Inflammatory macrophage treated with lipopolysaccharide for 4 hours (primary cell): ENCODE results near the gene TSPAN14.

ENCODE experiments used
- DNase-seq: peaks from one replicate; pipeline ENCODE4 v3.0.0-alpha.2; 2020

Gene TSPAN14

DNA sequence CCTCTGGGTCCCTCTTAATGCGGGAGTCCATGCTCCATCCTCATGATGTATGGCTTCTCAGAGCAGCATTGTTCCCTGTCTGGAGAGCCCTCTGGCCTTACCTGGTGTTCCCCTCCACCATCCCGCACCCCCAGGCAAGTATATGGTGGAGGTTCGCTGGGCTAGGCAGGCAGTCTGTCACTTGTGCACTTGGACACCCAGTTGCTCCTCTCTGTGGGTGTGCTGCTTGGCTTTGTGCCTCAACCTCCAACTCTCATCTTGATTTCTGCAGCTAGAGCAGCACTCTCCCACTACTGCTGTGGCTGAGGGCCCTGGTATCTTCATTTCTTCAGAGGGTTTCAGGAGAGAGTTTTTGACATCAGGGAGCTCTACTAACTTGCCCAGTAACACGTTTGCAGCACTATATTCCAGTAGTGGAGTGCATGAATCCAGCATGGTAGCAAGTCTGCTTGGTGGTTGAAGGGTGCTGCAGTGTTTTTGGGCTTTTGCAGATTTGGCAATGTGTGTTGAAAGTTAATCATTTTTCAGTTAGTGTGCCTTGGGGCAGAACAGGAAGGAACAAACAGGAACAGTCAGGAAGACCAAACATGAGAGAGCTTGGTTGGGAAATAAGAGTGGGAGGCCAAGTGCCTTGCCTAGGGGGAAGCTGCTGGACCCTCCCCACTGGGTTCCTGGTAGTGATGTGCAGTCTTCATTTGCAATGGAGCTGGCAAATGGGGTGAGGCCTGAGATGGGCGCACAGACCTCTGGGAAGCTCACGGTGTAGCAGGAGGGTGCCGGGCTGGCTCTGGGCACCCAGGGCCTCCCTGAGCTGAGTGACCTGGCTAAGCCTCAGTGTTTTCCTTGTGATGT is 37.4 kb downstream of the TSPAN14 start:
- DNase-seq: peak; percentile 95

DNA sequence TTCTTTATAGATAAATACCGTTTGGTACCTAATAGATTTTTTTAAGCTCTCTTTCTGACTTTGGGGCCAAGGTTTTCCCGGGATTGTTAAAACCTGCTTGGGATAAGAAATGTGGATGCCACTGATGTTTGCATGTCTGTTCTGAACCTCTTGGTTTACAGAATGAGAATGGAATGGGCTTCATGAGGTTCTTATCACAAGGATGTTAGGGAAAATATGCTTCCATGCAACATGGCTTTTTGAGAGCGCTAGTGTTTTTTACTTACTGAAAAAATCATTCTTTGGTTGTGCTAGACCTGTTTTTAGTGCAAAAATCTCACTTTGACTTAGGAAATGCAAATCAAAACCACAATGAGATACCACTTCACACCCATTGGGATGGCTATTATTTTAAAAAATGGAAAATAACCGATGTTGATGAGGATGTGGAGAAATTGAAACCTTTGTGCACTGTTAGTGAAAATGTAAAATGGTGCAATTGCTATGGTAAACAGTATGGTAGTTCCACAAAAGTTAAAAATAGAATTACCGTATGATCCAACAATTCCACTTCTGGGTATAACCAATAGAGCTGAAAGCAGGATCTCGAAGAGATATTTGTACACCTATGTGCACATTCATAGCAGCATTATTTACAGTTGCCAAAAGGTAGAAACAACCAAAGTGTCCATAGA is 38.9 kb downstream of the TSPAN14 start:
- DNase-seq: peak; percentile 61

GRCh38 chr10:80493522-80494051 is 39.5 kb downstream of the TSPAN14 start:
- peak; percentile 41 for DNase-seq

DNA sequence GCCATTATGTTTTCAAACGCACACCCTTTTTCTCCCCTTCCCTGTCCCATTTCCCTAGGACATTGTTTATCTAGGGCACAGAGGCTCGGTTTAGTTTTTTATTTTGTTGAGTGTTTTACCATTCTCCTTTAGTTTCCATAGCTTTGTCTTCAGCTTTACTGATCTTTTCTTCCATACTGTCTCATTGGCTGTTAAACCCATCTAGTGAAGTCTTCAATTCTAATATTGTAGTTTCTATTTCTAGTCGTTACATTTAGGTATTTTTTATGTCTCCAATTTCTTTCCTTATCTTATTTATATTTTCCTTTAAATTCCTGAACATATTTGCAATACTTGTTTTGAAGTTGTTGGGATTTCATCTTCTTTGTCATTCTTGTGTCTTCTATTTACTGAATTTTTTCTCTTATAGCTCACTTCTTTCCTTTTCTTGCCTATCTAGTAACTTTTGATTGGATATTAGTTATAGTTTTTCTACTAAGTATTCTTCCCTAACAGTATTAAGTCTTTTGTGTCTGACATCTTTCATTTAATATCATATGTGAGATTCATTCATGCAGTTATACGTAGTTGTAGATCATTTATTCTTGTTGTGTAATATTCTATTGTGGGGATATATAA is 42.6 kb downstream of the TSPAN14 start:
- DNase-seq: no peak

DNA sequence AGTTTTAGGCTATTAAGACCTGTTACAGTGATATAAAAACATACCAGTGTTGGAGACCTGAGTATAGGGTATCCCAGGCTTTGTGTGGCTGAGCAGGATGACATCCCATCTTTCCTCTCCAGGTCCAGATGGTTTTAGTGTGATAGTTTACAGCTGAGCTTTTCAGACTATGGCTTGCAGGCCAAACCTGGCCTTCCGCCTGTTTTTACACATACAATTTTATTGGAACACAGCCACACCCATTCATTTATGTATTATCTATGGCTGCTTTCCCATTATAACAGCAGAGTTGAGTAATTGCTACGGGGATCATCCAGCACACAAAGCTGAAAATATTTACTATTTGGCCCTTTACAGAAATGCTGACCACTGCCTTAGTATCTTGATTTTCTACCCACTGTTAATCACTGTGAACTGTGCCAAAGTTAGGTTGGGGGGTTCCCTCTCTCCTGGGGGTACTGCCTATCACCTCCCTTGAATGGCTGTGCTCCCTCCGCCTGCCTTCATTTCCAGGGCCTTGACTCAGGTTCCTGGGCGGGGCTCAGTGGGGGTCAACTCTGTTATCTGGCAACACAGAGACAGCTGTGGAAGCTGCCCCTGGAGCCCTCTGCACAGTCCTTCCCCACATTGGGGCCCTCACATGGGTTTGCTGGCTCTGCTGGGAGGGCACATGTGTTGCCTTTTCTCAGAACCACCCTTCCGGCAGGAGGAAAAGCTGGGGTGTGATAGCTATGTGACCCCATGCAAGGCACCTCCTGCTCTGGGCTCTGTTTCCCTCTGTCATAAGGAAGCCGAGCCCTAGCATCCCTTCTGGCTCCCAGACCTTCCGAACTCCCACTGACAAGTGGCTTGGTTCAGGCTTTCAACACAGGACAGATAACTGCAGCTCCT is 43.3 kb downstream of the TSPAN14 start:
- peak; percentile 18 for DNase-seq

DNA sequence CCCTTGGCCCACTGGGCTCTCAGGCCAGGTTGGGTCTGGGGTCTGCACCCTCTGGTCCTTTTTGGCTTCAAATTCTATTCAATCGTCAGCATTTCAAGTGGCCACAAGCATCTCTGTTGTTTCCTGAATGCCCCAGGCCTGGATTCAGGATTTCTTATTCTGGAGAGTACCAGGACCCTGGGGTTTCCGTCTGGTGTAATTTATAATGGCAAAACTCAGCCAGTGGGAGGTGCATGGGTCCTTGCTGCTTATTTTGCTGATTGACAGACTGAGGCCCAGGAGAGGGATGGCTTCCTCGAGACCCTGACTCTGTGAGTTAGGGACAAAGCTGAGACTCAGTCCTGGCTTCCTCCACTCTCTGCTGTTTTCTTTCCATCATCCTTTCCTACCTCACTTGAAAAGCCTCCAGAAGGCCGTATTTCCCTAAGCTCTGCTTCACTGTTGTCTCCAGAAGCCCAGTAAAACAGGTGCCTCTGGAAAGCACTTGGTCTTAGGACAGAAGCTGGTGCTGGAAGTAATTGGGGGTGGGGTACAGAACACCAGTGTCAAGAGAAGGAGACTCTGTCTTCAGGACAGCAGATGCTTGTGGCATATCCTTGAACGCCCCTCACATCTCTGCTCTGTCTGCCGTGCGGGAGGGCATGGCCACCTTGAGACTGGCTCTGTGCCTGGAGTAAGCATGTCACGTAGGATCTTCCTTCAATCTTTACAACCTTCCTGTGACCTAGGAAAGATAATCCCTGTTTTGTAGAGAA is 44.1 kb downstream of the TSPAN14 start:
- peak; percentile 50 for DNase-seq

GRCh38 chr10:80498833-80499741 is 45.0 kb downstream of the TSPAN14 start:
- peak; percentile 96 for DNase-seq

GRCh38 chr10:80500572-80501380 is 46.7 kb downstream of the TSPAN14 start:
- no peak for DNase-seq

- DNase-seq: no peak
These were observed 47.3 kb downstream of the TSPAN14 start for GRCh38 chr10:80501381-80501912.

DNA sequence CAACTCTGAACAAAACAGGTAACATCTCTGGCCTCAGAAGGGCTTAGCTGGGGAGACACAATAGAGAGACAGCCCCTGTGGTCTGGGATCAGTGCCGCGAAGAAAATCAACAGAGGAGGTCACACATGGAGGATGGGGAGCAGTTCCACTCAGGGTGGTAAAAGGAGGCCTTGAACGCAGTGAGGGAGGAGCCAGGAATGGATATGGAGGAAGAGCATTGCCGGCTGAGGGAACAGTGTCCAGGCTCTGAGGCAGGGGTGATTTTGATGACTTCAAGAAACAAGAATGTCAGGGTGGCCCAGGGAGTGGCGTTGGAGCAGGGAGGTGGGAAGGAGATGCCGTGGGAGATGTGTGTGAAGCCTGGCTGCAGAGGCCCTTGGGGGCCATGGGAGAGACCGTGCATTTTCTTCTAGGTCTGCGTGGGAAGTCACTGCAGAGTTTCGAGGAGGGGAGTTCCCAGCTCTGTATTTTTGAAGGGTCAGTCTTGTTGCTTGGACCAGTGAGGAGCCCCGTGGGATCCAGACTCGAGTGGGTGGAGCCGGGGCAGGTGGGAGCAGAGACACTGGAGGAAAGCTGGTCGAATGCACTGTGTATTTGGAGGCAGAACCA is 47.9 kb downstream of the TSPAN14 start:
- DNase-seq: no peak

DNA sequence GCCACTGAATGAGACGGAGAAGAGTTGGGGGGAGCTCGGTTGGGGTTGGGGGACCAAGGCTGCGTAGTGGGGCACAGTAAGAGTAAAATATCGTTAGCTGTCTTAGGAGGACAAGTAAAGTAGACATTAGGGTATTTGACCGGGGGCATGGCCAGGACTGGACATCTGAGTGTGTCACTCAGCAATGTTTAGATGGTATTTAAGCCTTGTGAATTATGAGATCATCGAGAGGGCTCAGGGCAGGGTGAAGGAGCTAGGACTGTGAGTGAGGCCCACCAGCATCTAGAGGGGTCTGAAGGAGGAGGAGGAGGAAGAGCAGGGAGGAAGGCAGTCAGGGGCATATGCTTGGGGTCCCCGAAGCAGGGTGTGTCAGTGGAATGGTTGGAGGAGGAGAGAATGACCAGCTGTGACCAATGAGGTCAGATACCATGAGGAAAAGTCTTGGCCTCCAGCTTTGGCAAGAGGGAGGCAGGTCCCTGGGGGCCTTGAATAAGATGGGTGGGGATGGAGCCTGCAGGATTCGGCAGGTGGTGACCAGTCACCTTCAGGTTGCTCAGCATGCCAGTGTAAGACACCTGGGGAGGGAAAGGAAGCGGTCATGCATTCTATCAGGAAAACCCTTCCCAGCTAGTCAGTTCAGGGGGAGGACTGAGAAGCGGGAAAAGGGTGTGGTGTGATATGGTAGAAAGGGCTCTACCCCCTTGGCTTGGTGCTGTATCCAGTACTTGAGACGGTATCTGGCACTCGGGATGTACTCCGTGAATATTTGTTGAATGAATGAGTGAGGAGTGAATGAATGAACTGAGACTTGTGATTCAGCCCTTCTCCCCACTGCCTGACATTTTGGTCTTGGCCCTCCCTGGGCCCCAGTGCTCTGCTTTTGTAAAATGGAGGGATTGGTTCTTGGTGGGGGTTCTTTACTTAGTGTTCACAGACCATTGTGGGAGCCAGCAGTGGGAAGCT is 48.8 kb downstream of the TSPAN14 start:
- DNase-seq: no peak

DNA sequence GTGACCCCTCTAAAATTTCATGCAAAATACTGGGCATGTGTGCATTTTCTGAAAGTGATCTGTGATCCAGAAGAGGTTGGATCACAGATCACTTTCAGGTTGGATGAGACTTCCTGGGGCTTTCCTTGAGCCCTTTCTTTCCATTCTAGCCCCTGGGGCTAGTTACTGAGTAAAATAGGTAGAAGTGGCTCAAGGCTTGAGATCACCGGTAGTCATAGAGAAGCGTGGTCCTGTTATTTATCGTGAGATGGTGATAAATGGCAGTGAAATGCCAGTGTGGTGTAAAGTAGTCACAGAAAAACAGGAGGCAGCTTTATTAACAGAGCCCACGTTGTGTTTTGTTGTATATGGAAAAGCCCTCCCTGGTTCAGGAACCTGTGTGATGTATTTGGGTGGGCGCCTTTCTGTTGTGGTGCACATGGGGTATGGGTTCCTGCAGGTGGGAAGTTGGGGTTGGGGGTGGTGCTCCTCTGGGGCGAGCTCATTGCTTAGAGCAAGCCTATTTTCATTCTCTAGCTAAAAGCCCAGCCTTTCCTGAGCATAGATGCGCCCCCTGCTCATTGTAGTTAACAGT is 49.6 kb downstream of the TSPAN14 start:
- DNase-seq: no peak

DNA sequence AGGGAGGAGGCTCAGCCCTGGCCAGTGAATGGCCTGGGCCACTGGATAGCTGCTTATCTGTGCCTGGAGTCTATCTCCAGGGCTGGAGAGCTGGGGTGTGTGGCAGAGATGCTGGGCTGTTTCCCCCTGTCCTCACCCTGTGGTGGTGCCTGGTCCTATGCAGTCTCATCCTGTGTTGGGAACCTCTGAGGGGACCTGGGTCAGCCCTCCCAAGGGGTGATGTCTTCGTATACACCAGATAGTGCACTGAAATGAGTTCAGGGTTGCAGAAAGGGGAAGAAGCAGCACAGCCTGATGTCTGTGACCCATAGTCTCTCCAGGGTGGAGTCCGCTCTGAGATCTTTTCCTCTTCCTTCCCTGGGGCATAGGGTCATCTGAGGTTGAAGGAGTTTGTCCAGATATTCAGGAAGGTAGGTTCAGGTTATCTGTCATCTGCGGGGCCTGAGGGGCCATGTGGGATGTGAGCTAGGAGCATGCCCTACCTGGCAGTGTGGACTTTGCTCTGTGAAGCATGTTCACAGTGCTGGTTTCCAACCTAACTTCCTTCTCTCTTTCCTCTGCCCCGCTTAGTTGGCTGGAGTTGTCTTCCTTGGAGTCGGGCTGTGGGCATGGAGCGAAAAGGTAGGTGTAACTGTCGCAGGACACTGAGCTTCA is 50.2 kb downstream of the TSPAN14 start:
- DNase-seq: peak; percentile 75

DNA sequence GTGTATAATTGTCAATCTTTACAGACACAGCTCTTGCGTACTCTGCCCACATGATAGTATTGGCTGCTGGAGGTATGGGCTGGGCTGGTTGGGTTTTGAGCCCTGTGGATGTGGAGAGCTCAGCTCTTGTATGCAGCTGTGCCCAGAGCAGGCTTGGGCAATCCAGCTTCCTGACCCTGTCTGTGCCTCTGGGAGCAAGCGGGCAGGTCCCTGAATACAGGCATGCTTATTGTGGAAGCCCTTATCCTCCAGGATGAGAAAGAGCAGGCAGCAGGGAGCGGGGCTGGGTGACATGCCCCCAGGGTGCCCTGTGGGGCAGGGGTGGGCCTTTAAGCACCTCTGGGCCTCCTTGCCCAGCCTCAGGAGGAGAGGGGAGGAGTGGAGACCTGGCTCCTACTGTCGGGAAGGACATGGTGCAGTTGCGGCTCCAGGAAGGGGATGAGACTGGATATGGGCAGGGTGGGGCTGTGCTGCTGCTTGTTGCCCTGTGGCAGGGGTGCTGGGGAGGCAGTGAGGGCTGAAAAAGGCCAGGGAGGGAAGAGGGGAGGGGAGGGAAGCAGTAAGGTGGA is 50.9 kb downstream of the TSPAN14 start:
- DNase-seq: no peak

DNA sequence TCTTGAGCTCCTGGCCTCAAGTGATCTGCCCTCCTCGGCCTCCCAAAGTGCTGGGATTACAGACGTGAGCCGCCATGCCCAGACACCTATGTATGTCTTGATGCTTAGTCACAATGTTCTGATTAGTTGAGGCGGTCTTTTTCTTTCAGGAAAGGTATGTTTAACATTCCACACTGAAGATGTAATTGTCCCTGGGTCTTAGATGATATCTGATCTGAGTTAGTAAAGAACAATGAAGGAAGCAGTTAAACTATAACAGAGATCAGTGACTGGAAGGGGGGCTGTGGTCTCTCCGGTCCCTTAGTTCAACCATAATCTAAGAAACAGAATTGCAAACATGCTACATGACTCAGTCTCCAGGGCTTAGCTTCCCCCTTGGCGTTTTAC is 52.1 kb downstream of the TSPAN14 start:
- DNase-seq: no peak

DNA sequence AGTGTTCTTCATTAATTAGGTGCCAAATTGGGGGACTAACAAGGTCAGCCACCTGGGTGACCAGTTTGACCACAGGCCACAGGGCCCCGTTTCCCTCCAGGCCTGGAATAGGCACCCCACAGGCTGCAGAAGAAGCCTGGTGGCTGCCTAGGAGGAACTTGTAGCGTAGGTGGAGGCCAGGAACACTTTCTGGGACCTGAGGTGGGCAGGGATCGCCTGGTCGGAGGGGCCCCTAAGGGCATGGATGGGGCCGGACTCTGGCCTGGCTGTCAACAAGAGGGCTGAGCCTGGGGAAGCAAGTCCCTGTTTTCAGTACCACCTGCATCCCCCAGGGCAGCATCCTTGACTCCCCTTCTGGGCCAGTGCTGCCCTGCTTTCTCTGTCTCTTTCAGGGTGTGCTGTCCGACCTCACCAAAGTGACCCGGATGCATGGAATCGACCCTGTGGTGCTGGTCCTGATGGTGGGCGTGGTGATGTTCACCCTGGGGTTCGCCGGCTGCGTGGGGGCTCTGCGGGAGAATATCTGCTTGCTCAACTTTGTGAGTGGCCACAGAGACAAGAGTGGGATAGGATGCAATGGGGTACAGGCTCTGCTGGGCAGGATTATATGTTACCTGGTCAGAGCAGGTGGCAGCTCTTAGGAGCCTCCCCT is 52.9 kb downstream of the TSPAN14 start:
- no peak for DNase-seq
